Lung (tissue), 12 donors: ENCODE data around the gene THRA. TPM values are rescaled to one million over a fixed set of nuclear protein-coding genes. Genes with fewer than 3 reads are reported as not detected.

Experiments used
- ATAC-seq: fragments of 200-7000 bp; cut with Tn5 transposase; one replicate; pipeline ENCODE4 v1.9.1; 2020; ENCODE audit warnings: moderate number of reproducible peaks; ENCODE audit not compliant: insufficient read depth, low FRiP score
- DNase-seq, 3 donors: peaks; one replicate each; pipeline ENCODE4 v3.0.0-alpha.2; 2013 to 2017
- H3K27ac ChIP-seq, 2 donors: one replicate each; pipeline ENCODE4 v1.5.1; 2013; ENCODE audit warnings: mild to moderate bottlenecking in 2 of 2, moderate library complexity in 2 of 2, control low read depth in 1 of 2, inconsistent platforms in 1 of 2, low read depth in 1 of 2, low read length in 1 of 2
- H3K27me3 ChIP-seq, 3 donors: one replicate each; pipeline ENCODE4 v1.5.1; 2013; ENCODE audit warnings: low read length in 2 of 3; ENCODE audit not compliant: control insufficient read depth in 3 of 3, insufficient read depth in 3 of 3
- H3K36me3 ChIP-seq, 4 donors: one replicate each; pipeline ENCODE4 v1.5.1; 2013; ENCODE audit warnings: low read length in 4 of 4, mild to moderate bottlenecking in 1 of 4, moderate library complexity in 1 of 4; ENCODE audit not compliant: control insufficient read depth in 4 of 4, insufficient read depth in 4 of 4
- H3K4me1 ChIP-seq, 5 donors: one replicate each; pipeline ENCODE4 v1.5.1; 2013; ENCODE audit warnings: low read length in 5 of 5, mild to moderate bottlenecking in 2 of 5, moderate library complexity in 1 of 5; ENCODE audit not compliant: control insufficient read depth in 5 of 5, insufficient read depth in 5 of 5
- H3K4me3 ChIP-seq: one replicate; pipeline ENCODE4 v1.5.1; 2013; ENCODE audit warnings: mild to moderate bottlenecking, control low read depth, moderate library complexity
- H3K9ac ChIP-seq, 2 donors: one replicate each; pipeline ENCODE4 v1.5.1; 2013; ENCODE audit warnings: low read length in 2 of 2, control low read depth in 1 of 2; ENCODE audit not compliant: insufficient read depth in 1 of 2
- H3K9me3 ChIP-seq, 4 donors: one replicate each; pipeline ENCODE4 v1.5.1; 2013; ENCODE audit warnings: low read length in 3 of 4, mild to moderate bottlenecking in 1 of 4, moderate library complexity in 1 of 4; ENCODE audit not compliant: control insufficient read depth in 4 of 4, insufficient read depth in 3 of 4
- WGBS, 2 donors: extraction: QIAGEN DNeasy Blood & Tissue Kit; methylation state at CpG; one replicate each; pipeline ENCODE4 v1.1.7; 2013; 5-methylcytosine and 5-hydroxymethylcytosine counted together
- polyA plus RNA-seq, 2 donors: library from polyadenylated mRNA; stranded (reverse); fragments of 200-250 nt; gene quantifications; one replicate each; pipeline ENCODE4 v1.2.1, GENCODE V29; 2013
- total RNA-seq, 2 donors: library from RNA; depleted of rRNA in 1 of 2; stranded (reverse); fragments of >200 nt in 1 of 2; gene quantifications; one replicate each; pipeline ENCODE4 v1.2.1, GENCODE V29; 2014 to 2021
- TF ChIP-seq, protein P1 (sequence below): IDR thresholded peaks from 2 replicates; pipeline ENCODE4 v1.5.1; 2012; ENCODE audit warnings: mild to moderate bottlenecking; ENCODE audit errors: control extremely low read depth, extremely low read depth
- donor health status: control.
- donor health status: control.
- donor health status: Bipolar disorder and iron deficiency.
- donor health status: healthy.
- donor health status: DM: yes; HTN: yes; CAD: no.

THRA gene
- total and polyA plus RNA-seq, 4 donors: 28.5 to 55.9 (median 37.5) TPM

DNA sequence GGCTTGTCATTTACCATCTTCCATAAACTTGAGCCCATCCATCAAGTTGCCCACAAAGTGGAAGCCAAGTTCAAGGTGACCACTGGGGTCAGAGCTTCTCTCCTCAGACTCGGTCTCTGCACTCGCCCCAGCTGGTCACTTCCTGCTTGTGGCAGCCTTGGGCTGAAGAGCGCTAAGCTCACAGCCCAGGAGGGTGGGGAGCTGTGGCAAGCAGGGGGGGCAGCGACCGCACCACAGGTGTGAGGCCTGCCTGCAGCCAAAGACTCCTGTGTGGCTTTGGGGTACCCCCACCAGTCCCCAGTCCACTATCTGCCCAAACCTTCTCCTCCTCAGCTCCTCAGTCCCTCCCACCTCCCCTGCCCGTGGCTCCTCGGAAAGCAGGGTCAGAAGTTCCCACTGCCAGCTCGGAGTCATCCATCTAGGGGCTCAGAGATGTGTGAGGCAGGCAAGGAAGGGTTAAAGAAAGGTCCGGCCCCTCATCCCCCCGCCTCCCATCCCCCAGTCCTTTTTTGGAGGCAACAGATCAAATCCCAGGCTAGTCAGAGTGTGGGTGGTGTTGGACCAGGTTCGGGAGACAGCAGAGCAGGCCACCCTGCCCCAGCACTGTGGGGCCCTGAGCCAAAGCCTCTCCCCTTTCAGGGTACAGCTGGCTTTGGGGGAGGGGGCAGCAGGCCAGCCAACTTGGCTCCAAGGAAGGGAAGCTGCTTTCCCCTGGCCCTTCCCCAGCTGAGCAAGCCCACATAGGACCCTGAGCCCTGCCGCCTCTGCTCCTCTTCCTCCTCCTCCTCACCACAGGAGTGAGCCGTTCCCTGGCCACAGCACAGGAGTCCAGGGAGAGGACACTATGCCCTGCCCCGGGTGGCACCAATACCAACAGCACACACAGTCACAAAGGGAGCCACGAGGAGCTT lies 44.3 kb upstream of the THRA start:
- no peaks in the 10 kb centered on the region for H3K27me3 ChIP-seq
- peaks cover 0 to 66% (median 27%) of the 10 kb centered on the region in 5 donors for H3K4me1 ChIP-seq
- peaks cover 7 to 30% (median 13%) of the 10 kb centered on the region in 4 donors for H3K36me3 ChIP-seq
- DNase-seq: peak; percentile 79 to 85 (median 84)
- TF ChIP-seq, protein P1, sequence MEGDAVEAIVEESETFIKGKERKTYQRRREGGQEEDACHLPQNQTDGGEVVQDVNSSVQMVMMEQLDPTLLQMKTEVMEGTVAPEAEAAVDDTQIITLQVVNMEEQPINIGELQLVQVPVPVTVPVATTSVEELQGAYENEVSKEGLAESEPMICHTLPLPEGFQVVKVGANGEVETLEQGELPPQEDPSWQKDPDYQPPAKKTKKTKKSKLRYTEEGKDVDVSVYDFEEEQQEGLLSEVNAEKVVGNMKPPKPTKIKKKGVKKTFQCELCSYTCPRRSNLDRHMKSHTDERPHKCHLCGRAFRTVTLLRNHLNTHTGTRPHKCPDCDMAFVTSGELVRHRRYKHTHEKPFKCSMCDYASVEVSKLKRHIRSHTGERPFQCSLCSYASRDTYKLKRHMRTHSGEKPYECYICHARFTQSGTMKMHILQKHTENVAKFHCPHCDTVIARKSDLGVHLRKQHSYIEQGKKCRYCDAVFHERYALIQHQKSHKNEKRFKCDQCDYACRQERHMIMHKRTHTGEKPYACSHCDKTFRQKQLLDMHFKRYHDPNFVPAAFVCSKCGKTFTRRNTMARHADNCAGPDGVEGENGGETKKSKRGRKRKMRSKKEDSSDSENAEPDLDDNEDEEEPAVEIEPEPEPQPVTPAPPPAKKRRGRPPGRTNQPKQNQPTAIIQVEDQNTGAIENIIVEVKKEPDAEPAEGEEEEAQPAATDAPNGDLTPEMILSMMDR: no peak
- 33 to 46% methylated on average over 15 of the region's 15 CpGs for WGBS, 2 donors
- peak overlapping the region in 1 of 2 donors; percentile 55 for H3K27ac ChIP-seq
- no peak overlapping the region for H3K4me3 ChIP-seq
- ATAC-seq: no peak
- no peak overlapping the region for H3K9ac ChIP-seq
- H3K9me3 ChIP-seq: no peaks in the 10 kb centered on the region

DNA sequence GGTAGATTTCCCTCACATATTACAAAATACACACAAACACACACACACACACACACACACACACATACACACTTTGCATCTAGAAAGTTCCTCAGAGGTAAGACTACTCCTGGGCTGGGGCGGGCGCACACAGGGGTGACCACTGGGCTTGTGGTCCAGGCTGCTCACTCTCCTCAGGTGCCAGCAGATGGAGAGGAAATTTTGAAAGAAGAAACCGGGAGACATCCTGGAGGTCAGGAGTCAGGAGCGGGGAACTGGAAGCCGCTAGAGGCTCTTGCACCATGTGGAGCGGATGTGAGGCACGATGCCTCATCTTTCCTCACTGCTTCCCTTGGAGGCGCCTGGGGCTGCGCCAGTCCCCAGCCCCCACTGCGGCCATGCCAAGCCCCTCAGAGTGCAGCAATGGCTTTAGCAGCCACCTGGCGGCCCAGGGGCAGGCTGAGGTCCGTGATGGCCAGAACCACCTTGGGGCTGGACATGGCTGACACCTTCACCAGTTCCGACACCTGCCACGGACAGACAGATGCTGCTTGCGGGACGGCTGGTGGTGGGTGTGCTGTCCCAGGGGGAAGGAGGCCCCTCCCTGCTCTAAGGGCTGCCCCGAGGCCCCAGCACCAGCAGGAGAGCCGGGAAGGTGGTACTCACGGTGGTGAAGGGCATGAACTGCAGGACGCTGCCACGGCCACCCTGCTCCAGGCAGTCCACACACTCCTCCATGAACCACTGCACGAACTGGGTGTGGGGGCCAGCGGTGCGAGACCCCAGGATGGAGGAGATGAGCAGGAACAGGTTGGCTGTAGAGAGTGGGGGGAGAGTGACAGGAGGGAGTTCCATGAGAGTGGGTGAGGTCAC lies 43.4 kb upstream of the THRA start:
- Histone ChIP-seq H3K27me3 (no peaks in the 10 kb centered on the region), H3K4me1 (peaks cover 0 to 69% (median 25%) of the 10 kb centered on the region in 5 donors), H3K27ac (peak overlapping the region in 1 of 2 donors; percentile 55), H3K36me3 (peaks cover 7 to 30% (median 13%) of the 10 kb centered on the region in 4 donors), H3K9me3 (no peaks in the 10 kb centered on the region), H3K9ac (no peak overlapping the region), H3K4me3 (no peak overlapping the region)
- ATAC-seq (no peak), DNase-seq (peak; percentile 43 to 65 (median 59))
- 65 to 78% methylated on average over 24 of the region's 24 CpGs for WGBS, 2 donors
- TF ChIP-seq, protein P1: no peak

DNA sequence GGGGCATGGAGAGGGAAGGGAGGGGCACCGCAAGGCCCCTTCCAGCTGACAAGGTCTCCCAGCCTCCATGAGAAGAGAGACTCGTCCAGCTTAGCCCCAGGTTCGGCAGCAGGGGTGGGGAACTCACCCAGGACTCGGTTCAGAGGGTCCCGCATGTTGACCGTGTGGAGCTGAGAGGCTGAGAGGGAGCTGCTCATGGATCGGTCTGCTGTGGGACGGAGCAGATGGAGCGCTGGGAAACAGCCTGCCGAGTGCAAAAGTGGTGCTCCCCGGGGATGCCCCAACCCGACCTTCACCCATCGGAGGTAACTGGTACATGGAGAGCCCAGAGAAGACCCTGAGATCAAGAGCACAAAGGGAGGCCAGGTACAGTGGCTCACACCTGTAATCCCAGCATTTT lies 42.6 kb upstream of the THRA start:
- TF ChIP-seq, protein P1: no peak
- no peak for DNase-seq
- Histone ChIP-seq H3K27me3 (no peaks in the 10 kb centered on the region), H3K36me3 (peaks cover 8 to 30% (median 13%) of the 10 kb centered on the region in 4 donors), H3K9ac (no peak overlapping the region), H3K4me1 (peaks cover 0 to 61% (median 23%) of the 10 kb centered on the region in 5 donors), H3K4me3 (no peak overlapping the region), H3K27ac (peak overlapping the region in 1 of 2 donors; percentile 8), H3K9me3 (no peaks in the 10 kb centered on the region)
- ATAC-seq: no peak
- WGBS, 2 donors: 96 to 97% methylated on average over 13 of the region's 13 CpGs
